GM19395 (cell line): ENCODE data around the gene KCNA1.
"Not testable (repeated sequence)": the region's sequence is repeated elsewhere in the genome, so short reads cannot be mapped to it uniquely, and the experiment has no call there.

Experiments used
- ATAC-seq: cut with Tn5 transposase; IDR thresholded peaks from one replicate; pipeline ENCODE4 v1.9.1; 2021; ENCODE audit warnings: mild to moderate bottlenecking, moderate library complexity; ENCODE audit not compliant: unreplicated experiment

The KCNA1 gene

GRCh38 chr12:4909734-4910501 is at the start of gene KCNA1:
Gene KCNA1, plus strand, starts transcription at chr12:4909905. Its CDS starts 1,474 bp downstream, at chr12:4911379.
- ATAC-seq = no peak

- no peak for ATAC-seq
These were observed 49.0 kb upstream of the KCNA1 start for GRCh38 chr12:4860741-4861140.

GRCh38 chr12:4862809-4863208 is 46.9 kb upstream of the KCNA1 start:
- no peak for ATAC-seq

- no peak for ATAC-seq
These were observed 45.1 kb upstream of the KCNA1 start for GRCh38 chr12:4864575-4864974.

GRCh38 chr12:4865246-4865645 is 44.5 kb upstream of the KCNA1 start:
- ATAC-seq = no peak

GRCh38 chr12:4866299-4866698 is 43.4 kb upstream of the KCNA1 start:
- ATAC-seq = no peak

GRCh38 chr12:4867384-4867783 is 42.3 kb upstream of the KCNA1 start:
- ATAC-seq = no peak

GRCh38 chr12:4870423-4870822 is 39.3 kb upstream of the KCNA1 start:
- ATAC-seq = no peak

GRCh38 chr12:4871514-4871913 is 38.2 kb upstream of the KCNA1 start:
- no peak for ATAC-seq

GRCh38 chr12:4873947-4874346 is 35.8 kb upstream of the KCNA1 start:
- no peak for ATAC-seq

GRCh38 chr12:4874671-4875070 is 35.0 kb upstream of the KCNA1 start:
- no peak for ATAC-seq

- not testable (repeated sequence) for ATAC-seq
These were observed 30.2 kb upstream of the KCNA1 start for GRCh38 chr12:4879481-4879880.

- no peak for ATAC-seq
These were observed 28.2 kb upstream of the KCNA1 start for GRCh38 chr12:4881266-4882064.

GRCh38 chr12:4891866-4892265 is 17.8 kb upstream of the KCNA1 start:
- ATAC-seq = no peak

- no peak for ATAC-seq
These were observed 17.3 kb upstream of the KCNA1 start for GRCh38 chr12:4892418-4892817.

- no peak for ATAC-seq
These were observed 15.7 kb upstream of the KCNA1 start for GRCh38 chr12:4894019-4894418.

GRCh38 chr12:4899364-4899763 is 10.3 kb upstream of the KCNA1 start:
- ATAC-seq = no peak

GRCh38 chr12:4900327-4900726 is 9.4 kb upstream of the KCNA1 start:
- no peak for ATAC-seq

GRCh38 chr12:4905316-4905715 is 4.4 kb upstream of the KCNA1 start:
- ATAC-seq = no peak

GRCh38 chr12:4908684-4909409 is 858 bp upstream of the KCNA1 start:
- no peak for ATAC-seq

- ATAC-seq = no peak
These were observed 333 bp upstream of the KCNA1 start for GRCh38 chr12:4909410-4909733.
